Thyroid gland (tissue), 4 donors: ENCODE data around the gene CLASP1. TPM values are rescaled to one million over a fixed set of nuclear protein-coding genes. Genes with fewer than 3 reads are reported as not detected.
"Not testable (repeated sequence)": the region's sequence is repeated elsewhere in the genome, so short reads cannot be mapped to it uniquely, and the experiment has no call there.

Experiments used
- DNase-seq, 2 donors: peaks; one replicate each; pipeline ENCODE4 v3.0.0-alpha.2; 2019
- H3K27ac ChIP-seq, 3 donors: fragments of 200-600 bp; sonication (generic); 1 replicate in 2 of 3; 2 replicates in 1 of 3; pipeline ENCODE4 v1.5.1; 2016 to 2019; ENCODE audit warnings: mild to moderate bottlenecking in 1 of 3, moderate library complexity in 1 of 3
- H3K27me3 ChIP-seq: fragments of 200-600 bp; sonication (generic); one replicate; pipeline ENCODE4 v1.5.1; 2019
- H3K36me3 ChIP-seq, 2 donors: fragments of 200-600 bp; sonication (generic); one replicate each; pipeline ENCODE4 v1.5.1; 2016 to 2019
- H3K4me1 ChIP-seq, 2 donors: fragments of 200-600 bp; sonication (generic); one replicate each; pipeline ENCODE4 v1.5.1; 2017 to 2019
- H3K4me3 ChIP-seq, 3 donors: fragments of 200-600 bp; sonication (generic); replicated peaks in 1 of 3; 1 replicate in 2 of 3; 2 replicates in 1 of 3; pipeline ENCODE4 v1.5.1; 2016; ENCODE audit warnings: mild to moderate bottlenecking in 1 of 3
- H3K9me3 ChIP-seq: fragments of 200-600 bp; sonication (generic); one replicate; pipeline ENCODE4 v1.5.1; 2017
- POLR2A ChIP-seq, 2 donors: fragments of 450-650 bp; IDR thresholded peaks; one replicate each; pipeline ENCODE4 v1.6.1; 2017; ENCODE audit warnings: antibody characterized with exemption in 2 of 2, mild to moderate bottlenecking in 2 of 2, moderate library complexity in 1 of 2
- WGBS, 2 donors: methylation state at CpG; one replicate each; pipeline ENCODE4 v1.1.5; 2017; 5-methylcytosine and 5-hydroxymethylcytosine counted together
- intact Hi-C: fragments of 100-400 bp; cut with DNase I; formaldehyde crosslinking; loops from one replicate; pipeline ENCODE4 v1.15.1; 2023
- total RNA-seq, 4 donors: library from RNA; depleted of rRNA; stranded (reverse); fragments of >200 nt; gene quantifications; one replicate each; pipeline ENCODE4 v1.2.3, GENCODE V29; 2016
- TF ChIP-seq, protein P1 (sequence below), 6 experiments: fragments of 200-600 bp in 3 of 6; fragments of 450-650 bp in 3 of 6; sonication (generic) in 3 of 6; IDR thresholded peaks; one replicate each; pipeline ENCODE4 v1.5.1; 2016 to 2019; ENCODE audit warnings: antibody characterized with exemption in 6 of 6, mild to moderate bottlenecking in 2 of 6, inconsistent platforms in 1 of 6, moderate library complexity in 1 of 6

The CLASP1 gene
- total RNA-seq, 4 donors from 2014 or later, result 69.3 to 110 (median 98.3) TPM

DNA sequence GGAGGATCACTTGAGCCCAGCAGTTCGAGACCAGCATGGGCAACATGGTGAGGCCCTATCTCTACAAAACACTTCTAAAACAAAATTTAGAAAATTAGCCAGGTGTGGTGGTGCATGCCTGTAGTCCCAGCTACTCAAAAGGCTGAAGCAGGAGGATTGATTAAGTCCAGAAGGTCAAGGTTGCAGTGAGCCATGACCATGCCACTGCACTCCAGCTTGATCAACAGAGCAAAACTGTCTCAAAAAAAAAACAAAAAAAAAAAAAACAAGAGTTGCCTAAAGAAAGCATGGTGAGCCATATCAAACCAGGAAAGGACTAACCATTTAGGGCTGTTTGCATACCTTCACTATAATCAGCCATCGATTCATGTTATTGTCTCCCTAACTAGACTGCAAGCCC is 4.5 kb downstream of the CLASP1 start:
- 46 to 63% methylated on average over 2 of the region's 2 CpGs for WGBS, 2 donors
- no peaks in the 10 kb centered on the region for H3K9me3 ChIP-seq
- no peaks in the 10 kb centered on the region for H3K36me3 ChIP-seq
- TF ChIP-seq POLR2A (IDR thresholded peaks at IDR 0.05), result no peak
- TF ChIP-seq, protein P1, sequence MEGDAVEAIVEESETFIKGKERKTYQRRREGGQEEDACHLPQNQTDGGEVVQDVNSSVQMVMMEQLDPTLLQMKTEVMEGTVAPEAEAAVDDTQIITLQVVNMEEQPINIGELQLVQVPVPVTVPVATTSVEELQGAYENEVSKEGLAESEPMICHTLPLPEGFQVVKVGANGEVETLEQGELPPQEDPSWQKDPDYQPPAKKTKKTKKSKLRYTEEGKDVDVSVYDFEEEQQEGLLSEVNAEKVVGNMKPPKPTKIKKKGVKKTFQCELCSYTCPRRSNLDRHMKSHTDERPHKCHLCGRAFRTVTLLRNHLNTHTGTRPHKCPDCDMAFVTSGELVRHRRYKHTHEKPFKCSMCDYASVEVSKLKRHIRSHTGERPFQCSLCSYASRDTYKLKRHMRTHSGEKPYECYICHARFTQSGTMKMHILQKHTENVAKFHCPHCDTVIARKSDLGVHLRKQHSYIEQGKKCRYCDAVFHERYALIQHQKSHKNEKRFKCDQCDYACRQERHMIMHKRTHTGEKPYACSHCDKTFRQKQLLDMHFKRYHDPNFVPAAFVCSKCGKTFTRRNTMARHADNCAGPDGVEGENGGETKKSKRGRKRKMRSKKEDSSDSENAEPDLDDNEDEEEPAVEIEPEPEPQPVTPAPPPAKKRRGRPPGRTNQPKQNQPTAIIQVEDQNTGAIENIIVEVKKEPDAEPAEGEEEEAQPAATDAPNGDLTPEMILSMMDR (IDR thresholded peaks at IDR 0.05), result no peak
- peak; percentile 56 to 65 for DNase-seq
- H3K4me1 ChIP-seq, result peaks cover 38 to 44% of the 10 kb centered on the region in 2 donors
- intact Hi-C loops, result no loop called here
- no peak overlapping the region for H3K4me3 ChIP-seq
- no peaks in the 10 kb centered on the region for H3K27me3 ChIP-seq
- H3K27ac ChIP-seq, result peak overlapping the region; percentile 32 to 72 (median 39)

- TF ChIP-seq, protein P1 (IDR thresholded peaks at IDR 0.05), result no peak
- no peak for TF ChIP-seq POLR2A (IDR thresholded peaks at IDR 0.05)
- DNase-seq, result no peak
- peaks cover 38 to 44% of the 10 kb centered on the region in 2 donors for H3K4me1 ChIP-seq
- H3K27ac ChIP-seq, result peak overlapping the region; percentile 3 to 39 (median 32)
- 95 to 98% methylated on average over 2 of the region's 2 CpGs for WGBS, 2 donors
- no peak overlapping the region for H3K4me3 ChIP-seq
- no peaks in the 10 kb centered on the region for H3K9me3 ChIP-seq
- H3K36me3 ChIP-seq, result no peaks in the 10 kb centered on the region
- intact Hi-C loops, result no loop called here
- no peaks in the 10 kb centered on the region for H3K27me3 ChIP-seq
Observed at GRCh38 chr2:121643877-121644276, 5.4 kb downstream of the CLASP1 start.

GRCh38 chr2:121640380-121641316 is 8.6 kb downstream of the CLASP1 start:
- Histone ChIP-seq H3K4me1 (peaks cover 25 to 29% of the 10 kb centered on the region in 2 donors), H3K4me3 (no peak overlapping the region), H3K36me3 (no peaks in the 10 kb centered on the region), H3K27me3 (no peaks in the 10 kb centered on the region), H3K9me3 (no peaks in the 10 kb centered on the region), H3K27ac (peak overlapping the region; percentile 4 to 42 (median 32))
- TF ChIP-seq, protein P1 (IDR thresholded peaks at IDR 0.05), result no peak
- no peak for TF ChIP-seq POLR2A (IDR thresholded peaks at IDR 0.05)
- intact Hi-C loops, result no loop called here
- no peak for DNase-seq
- 67 to 73% methylated on average over 5 of the region's 5 CpGs for WGBS, 2 donors

GRCh38 chr2:121639846-121640245 is 9.4 kb downstream of the CLASP1 start:
- H3K27ac ChIP-seq, DNase-seq, H3K9me3 ChIP-seq, H3K27me3 ChIP-seq, intact Hi-C loops, H3K36me3 ChIP-seq, H3K4me3 ChIP-seq: not testable (repeated sequence)
- WGBS, 2 donors, result 96 to 97% methylated on average over 6 of the region's 6 CpGs
- H3K4me1 ChIP-seq, result peaks cover 23 to 29% of the 10 kb centered on the region in 2 donors

DNA sequence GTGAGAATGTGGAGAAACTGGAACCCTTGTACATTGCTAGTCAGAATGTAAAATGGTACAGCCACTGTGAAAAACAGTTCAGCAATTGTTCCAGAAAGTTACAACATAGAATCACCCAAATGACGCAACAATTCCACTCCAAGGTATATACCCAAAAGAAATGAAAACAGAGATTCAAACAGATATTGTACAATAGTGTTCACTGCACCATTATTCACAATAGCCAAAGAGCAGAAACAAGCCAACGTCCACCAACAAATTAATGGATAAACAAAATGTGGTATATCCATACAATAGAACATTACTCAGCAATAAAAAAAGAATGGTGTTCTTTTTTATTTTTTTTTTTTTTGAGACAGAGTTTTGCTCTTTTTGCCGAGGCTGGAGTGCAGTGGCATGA is 10.9 kb downstream of the CLASP1 start:
- intact Hi-C loops, result no loop called here
- H3K4me1 ChIP-seq, result peaks cover 27 to 36% of the 10 kb centered on the region in 2 donors
- 95 to 96% methylated on average over 3 of the region's 3 CpGs for WGBS, 2 donors
- no peak for DNase-seq
- no peak for TF ChIP-seq POLR2A (IDR thresholded peaks at IDR 0.05)
- TF ChIP-seq, protein P1 (IDR thresholded peaks at IDR 0.05), result no peak
- H3K27me3 ChIP-seq, result no peaks in the 10 kb centered on the region
- no peaks in the 10 kb centered on the region for H3K36me3 ChIP-seq
- H3K27ac ChIP-seq, result no peak overlapping the region
- H3K4me3 ChIP-seq, result no peak overlapping the region
- no peaks in the 10 kb centered on the region for H3K9me3 ChIP-seq
